Measurements from ENCODE around the gene NKAIN1. TPM values are rescaled to one million over a fixed set of nuclear protein-coding genes. Genes with fewer than 3 reads are reported as not detected.

The NKAIN1 gene
- total and polyA plus RNA-seq, 2 donors (not counting 3 experiments of a cell fraction or from before 2014, with no cell fraction given): 0.29 to 0.40 TPM

- ChIA-PET CTCF (no interaction called here), POLR2A (interaction anchor here (0.7 kb wide), 1 partner anchor 31 kb away, joined by 3 read pairs; no protein-coding TSS in a partner anchor)
- TF ChIP-seq JUN (IDR thresholded peaks at IDR 0.05; ENCODE audit: borderline replicate concordance, insufficient read depth, insufficient read length, low read depth) (no peak), FOS (IDR thresholded peaks at IDR 0.05; ENCODE audit: borderline replicate concordance, insufficient read depth, low read length) (no peak), MAX (IDR thresholded peaks at IDR 0.05; ENCODE audit: insufficient read depth, insufficient read length) (no peak), GATA2 (IDR thresholded peaks at IDR 0.05; ENCODE audit: insufficient read depth, insufficient read length, low read depth, low read length) (no peak), MYC (IDR thresholded peaks at IDR 0.05; ENCODE audit: low read depth, low read length) (no peak), POLR2AphosphoS5 (IDR thresholded peaks at IDR 0.05; ENCODE audit: insufficient read depth, low read depth, low read length) (no peak), EZH2 (IDR thresholded peaks at IDR 0.05; ENCODE audit: borderline replicate concordance, low read depth, low read length, severe bottlenecking) (no peak), POLR2A (IDR thresholded peaks at IDR 0.05; ENCODE audit: low read depth, low read length) (no peak)
- TF ChIP-seq, protein P1, sequence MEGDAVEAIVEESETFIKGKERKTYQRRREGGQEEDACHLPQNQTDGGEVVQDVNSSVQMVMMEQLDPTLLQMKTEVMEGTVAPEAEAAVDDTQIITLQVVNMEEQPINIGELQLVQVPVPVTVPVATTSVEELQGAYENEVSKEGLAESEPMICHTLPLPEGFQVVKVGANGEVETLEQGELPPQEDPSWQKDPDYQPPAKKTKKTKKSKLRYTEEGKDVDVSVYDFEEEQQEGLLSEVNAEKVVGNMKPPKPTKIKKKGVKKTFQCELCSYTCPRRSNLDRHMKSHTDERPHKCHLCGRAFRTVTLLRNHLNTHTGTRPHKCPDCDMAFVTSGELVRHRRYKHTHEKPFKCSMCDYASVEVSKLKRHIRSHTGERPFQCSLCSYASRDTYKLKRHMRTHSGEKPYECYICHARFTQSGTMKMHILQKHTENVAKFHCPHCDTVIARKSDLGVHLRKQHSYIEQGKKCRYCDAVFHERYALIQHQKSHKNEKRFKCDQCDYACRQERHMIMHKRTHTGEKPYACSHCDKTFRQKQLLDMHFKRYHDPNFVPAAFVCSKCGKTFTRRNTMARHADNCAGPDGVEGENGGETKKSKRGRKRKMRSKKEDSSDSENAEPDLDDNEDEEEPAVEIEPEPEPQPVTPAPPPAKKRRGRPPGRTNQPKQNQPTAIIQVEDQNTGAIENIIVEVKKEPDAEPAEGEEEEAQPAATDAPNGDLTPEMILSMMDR (IDR thresholded peaks at IDR 0.05; ENCODE audit: extremely low read depth in 1 of 2, insufficient read depth in 1 of 2, low read depth in 1 of 2, low read length in 2 of 2): no peak
- no peaks in the 10 kb centered on the region for H3K79me2 ChIP-seq (ENCODE audit: control insufficient read depth, insufficient read depth, low read length)
- FAIRE-seq: peak; percentile 37
- TSS peak; percentile 97 for BruUV-seq (replicated peaks)
- no peak for DNase-seq (ENCODE audit: low read depth, low spot score)
- peak overlapping the region; percentile 79 for H2AFZ ChIP-seq (ENCODE audit: low read depth, low read length)
- intact Hi-C loops (cut with micrococcal nuclease) (loop anchor here (2.0 kb wide), 1 partner anchor 89 kb away; the partner anchor contains the start of gene PUM1), dilution Hi-C loops (cut with MboI; ENCODE audit: extremely low pct_ligation_motif_present, low sequenced_read_pairs) (no loop called here)
- H3K9me3 ChIP-seq (replicated peaks; ENCODE audit: control insufficient read depth, insufficient read depth, low read length): no peaks in the 10 kb centered on the region
- no peak overlapping the region for H3K27ac ChIP-seq (ENCODE audit: insufficient read depth, low read depth, low read length)
- no peaks in the 10 kb centered on the region for H3K9me1 ChIP-seq (replicated peaks; ENCODE audit: control insufficient read depth, extremely low read depth, insufficient read depth, low read length)
- H4K20me1 ChIP-seq (replicated peaks; ENCODE audit: control insufficient read depth, extremely low read depth, insufficient read depth, low read length): no peaks in the 10 kb centered on the region
- peak overlapping the region; percentile 70 for H3K9ac ChIP-seq (replicated peaks; ENCODE audit: extremely low read depth, insufficient read depth, low read length)
- H3K4me3 ChIP-seq (replicated peaks in 1 of 3; ENCODE audit: insufficient read depth in 1 of 3, low read depth in 1 of 3, low read length in 3 of 3): peak overlapping the region; percentile 28 to 83 (median 53)
- H3K36me3 ChIP-seq (ENCODE audit: control insufficient read depth in 2 of 2, extremely low read depth in 1 of 2, insufficient read depth in 2 of 2, low read length in 2 of 2): no peaks in the 10 kb centered on the region
- H3K27me3 ChIP-seq (ENCODE audit: control insufficient read depth in 2 of 2, insufficient read depth in 2 of 2, low read length in 2 of 2): no peaks in the 10 kb centered on the region
- peaks cover 5% of the 10 kb centered on the region for H3K4me1 ChIP-seq (ENCODE audit: control insufficient read depth, extremely low read depth, insufficient read depth, low read length)
- peak overlapping the region; percentile 78 for H3K4me2 ChIP-seq (ENCODE audit: insufficient read depth, low read length)
These were observed 85.6 kb downstream of the NKAIN1 start for GRCh38 chr1:31154000-31154631.
